ENCODE results near the gene TRPC6. TPM values are rescaled to one million over a fixed set of nuclear protein-coding genes. Genes with fewer than 3 reads are reported as not detected.

The TRPC6 gene
- 1 to 10 TPM in 1 of 2 donors, under 1 TPM in 1; 0.17 to 1.5 TPM for total RNA-seq
- polyA plus RNA-seq = under 1 TPM in 1 of 2 donors, not detected in 1; 0.03 TPM

DNA sequence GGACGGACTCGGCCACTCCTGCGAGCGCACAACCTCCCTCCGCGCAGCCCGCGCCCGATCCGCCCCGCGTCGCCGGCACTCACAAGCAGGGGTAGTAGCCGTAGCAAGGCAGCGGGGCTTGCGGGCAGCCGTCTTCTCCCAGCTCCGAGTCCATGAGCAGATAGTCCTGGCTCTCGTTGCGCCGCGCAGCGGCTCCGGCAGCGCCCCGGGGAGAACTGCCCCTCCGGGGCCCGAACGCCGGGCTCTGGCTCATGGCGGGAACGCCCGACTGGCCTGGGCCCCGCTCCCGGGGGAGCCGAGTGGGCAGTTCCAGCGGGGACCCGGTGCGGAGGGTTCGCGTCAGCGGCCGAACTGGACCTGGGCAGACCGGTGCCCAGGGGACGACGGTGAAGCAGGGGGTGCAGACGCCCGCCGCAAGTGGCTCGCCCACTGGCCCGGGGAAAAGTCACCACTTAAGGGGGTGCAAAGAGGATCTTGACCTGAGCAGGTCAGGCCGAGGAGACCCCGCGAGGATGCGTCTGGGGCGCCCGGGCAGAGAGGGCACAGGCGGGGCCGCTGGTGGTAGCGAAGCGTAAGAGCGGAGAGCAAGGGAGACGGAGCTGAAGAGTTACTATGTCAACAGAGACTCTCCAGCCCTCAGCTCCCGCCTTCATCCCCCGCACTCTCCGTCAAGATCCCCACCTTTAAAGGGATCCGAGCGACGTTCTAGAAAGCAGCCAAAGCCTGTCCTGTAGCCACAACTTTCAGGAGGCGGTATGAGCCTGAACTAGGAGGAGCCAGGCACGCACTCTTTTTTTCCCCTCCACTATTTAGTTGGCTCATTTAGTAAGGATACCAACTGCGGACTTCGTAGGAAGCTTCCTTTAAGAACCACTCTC is at the start of gene TRPC6:
Gene TRPC6 (minus strand): TSS at position 757 of the 878 bp plus-strand sequence. CDS start 504 bp downstream, at position 253.
- WGBS = 6% methylated on average over 74 of the region's 74 CpGs
- Histone ChIP-seq H3K4me1 (ENCODE audit: control insufficient read depth in 4 of 4, insufficient read depth in 4 of 4, low read length in 3 of 4) (peaks cover 0 to 8% (median 0%) of the 10 kb centered on the region in 4 donors), H3K9me3 (ENCODE audit: control insufficient read depth in 4 of 4, low read length in 3 of 4) (peaks cover 0 to 9% (median 4%) of the 10 kb centered on the region in 4 donors), H3K9ac (ENCODE audit: low read depth in 1 of 2, low read length in 2 of 2) (no peak within 1 kb of the TSS), H3K36me3 (ENCODE audit: control insufficient read depth in 4 of 4, insufficient read depth in 3 of 4, low read depth in 1 of 4, low read length in 3 of 4) (no peaks in the 10 kb centered on the region), H3K4me3 (ENCODE audit: low read depth in 1 of 3, low read length in 3 of 3) (peak within 1 kb of the TSS in 1 of 3 donors; percentile 24), H3K27me3 (ENCODE audit: control insufficient read depth in 4 of 4, insufficient read depth in 4 of 4, low read length in 3 of 4) (peaks cover 0 to 12% (median 4%) of the 10 kb centered on the region in 4 donors), H3K27ac (ENCODE audit: low read depth in 1 of 2, low read length in 2 of 2) (no peak within 1 kb of the TSS)
- DNase-seq (ENCODE audit: low spot score) = no peak
- TF ChIP-seq EGR1 (IDR thresholded peaks at IDR 0.05; ENCODE audit: low read depth in 2 of 2) = no peak
- TF ChIP-seq, protein P1, sequence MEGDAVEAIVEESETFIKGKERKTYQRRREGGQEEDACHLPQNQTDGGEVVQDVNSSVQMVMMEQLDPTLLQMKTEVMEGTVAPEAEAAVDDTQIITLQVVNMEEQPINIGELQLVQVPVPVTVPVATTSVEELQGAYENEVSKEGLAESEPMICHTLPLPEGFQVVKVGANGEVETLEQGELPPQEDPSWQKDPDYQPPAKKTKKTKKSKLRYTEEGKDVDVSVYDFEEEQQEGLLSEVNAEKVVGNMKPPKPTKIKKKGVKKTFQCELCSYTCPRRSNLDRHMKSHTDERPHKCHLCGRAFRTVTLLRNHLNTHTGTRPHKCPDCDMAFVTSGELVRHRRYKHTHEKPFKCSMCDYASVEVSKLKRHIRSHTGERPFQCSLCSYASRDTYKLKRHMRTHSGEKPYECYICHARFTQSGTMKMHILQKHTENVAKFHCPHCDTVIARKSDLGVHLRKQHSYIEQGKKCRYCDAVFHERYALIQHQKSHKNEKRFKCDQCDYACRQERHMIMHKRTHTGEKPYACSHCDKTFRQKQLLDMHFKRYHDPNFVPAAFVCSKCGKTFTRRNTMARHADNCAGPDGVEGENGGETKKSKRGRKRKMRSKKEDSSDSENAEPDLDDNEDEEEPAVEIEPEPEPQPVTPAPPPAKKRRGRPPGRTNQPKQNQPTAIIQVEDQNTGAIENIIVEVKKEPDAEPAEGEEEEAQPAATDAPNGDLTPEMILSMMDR (IDR thresholded peaks at IDR 0.05; ENCODE audit: low read depth, low read length, missing input control) = no peak
- TF ChIP-seq, protein P2, sequence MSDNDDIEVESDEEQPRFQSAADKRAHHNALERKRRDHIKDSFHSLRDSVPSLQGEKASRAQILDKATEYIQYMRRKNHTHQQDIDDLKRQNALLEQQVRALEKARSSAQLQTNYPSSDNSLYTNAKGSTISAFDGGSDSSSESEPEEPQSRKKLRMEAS (IDR thresholded peaks at IDR 0.05) = no peak
- no peak for TF ChIP-seq HNF4G (IDR thresholded peaks at IDR 0.05)
- no peak for TF ChIP-seq NR2F2 (IDR thresholded peaks at IDR 0.05)
- TF ChIP-seq FOXA2 (IDR thresholded peaks at IDR 0.05) = no peak
- TF ChIP-seq JUND (IDR thresholded peaks at IDR 0.05) = no peak
- TF ChIP-seq, protein P3, sequence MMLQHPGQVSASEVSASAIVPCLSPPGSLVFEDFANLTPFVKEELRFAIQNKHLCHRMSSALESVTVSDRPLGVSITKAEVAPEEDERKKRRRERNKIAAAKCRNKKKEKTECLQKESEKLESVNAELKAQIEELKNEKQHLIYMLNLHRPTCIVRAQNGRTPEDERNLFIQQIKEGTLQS (IDR thresholded peaks at IDR 0.05) = no peak

DNA sequence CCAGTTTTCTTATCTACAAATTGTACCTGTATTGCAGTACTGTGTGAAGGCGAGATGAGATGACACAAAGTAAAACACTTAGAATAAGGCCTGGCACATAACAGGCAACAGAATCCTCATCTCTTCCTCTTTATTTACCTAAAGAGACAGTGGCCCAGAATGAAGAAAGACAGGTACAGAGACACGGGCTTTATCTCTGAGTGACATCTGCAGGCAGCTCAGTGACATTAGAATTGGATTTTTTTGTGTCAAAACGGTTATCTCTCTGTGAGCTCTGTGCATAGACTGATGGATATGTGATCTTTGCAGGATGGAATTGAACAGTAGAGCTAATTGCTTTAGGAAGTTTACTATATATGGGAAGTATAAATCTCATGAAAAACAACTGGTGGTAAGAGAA is 36.2 kb upstream of the TRPC6 start:
- Histone ChIP-seq H3K27me3 (ENCODE audit: control insufficient read depth in 4 of 4, insufficient read depth in 4 of 4, low read length in 3 of 4) (no peaks in the 10 kb centered on the region), H3K27ac (ENCODE audit: low read depth in 1 of 2, low read length in 2 of 2) (no peak overlapping the region), H3K4me1 (ENCODE audit: control insufficient read depth in 4 of 4, insufficient read depth in 4 of 4, low read length in 3 of 4) (no peaks in the 10 kb centered on the region), H3K9me3 (ENCODE audit: control insufficient read depth in 4 of 4, low read length in 3 of 4) (no peaks in the 10 kb centered on the region), H3K36me3 (ENCODE audit: control insufficient read depth in 4 of 4, insufficient read depth in 3 of 4, low read depth in 1 of 4, low read length in 3 of 4) (no peaks in the 10 kb centered on the region), H3K9ac (ENCODE audit: low read depth in 1 of 2, low read length in 2 of 2) (no peak overlapping the region), H3K4me3 (ENCODE audit: low read depth in 1 of 3, low read length in 3 of 3) (no peak overlapping the region)
- 33% methylated on average over 3 of the region's 3 CpGs for WGBS
- TF ChIP-seq SP1 (IDR thresholded peaks at IDR 0.05) (no peak), HNF4A (conservative IDR thresholded peaks at IDR 0.05) (no peak), JUND (IDR thresholded peaks at IDR 0.05) (no peak), EGR1 (IDR thresholded peaks at IDR 0.05; ENCODE audit: low read depth in 2 of 2) (no peak), HNF4G (IDR thresholded peaks at IDR 0.05) (no peak)
- TF ChIP-seq, protein P1 (IDR thresholded peaks at IDR 0.05; ENCODE audit: low read depth, low read length, missing input control) = no peak
- TF ChIP-seq, protein P2 (IDR thresholded peaks at IDR 0.05) = no peak
- no peak for DNase-seq (ENCODE audit: low spot score)
